Lung microvascular endothelial cell (primary cell): Measurements from ENCODE around the gene PIWIL1. TPM values are rescaled to one million over a fixed set of nuclear protein-coding genes. Genes with fewer than 3 reads are reported as not detected.

Experiments
- DNase-seq, 2 donors: peaks; one replicate each; pipeline versions ENCODE4 v3.0.0 to v3.0.0-alpha.2; 2010; ENCODE audit warnings: low read depth in 2 of 2
- total RNA-seq: library from RNA; depleted of rRNA; stranded (reverse); fragments of >200 nt; gene quantifications from 2 replicates; pipeline ENCODE4 v1.2.1, GENCODE V29; 2014

The PIWIL1 gene
- total RNA-seq = not detected in 2 replicates

DNA sequence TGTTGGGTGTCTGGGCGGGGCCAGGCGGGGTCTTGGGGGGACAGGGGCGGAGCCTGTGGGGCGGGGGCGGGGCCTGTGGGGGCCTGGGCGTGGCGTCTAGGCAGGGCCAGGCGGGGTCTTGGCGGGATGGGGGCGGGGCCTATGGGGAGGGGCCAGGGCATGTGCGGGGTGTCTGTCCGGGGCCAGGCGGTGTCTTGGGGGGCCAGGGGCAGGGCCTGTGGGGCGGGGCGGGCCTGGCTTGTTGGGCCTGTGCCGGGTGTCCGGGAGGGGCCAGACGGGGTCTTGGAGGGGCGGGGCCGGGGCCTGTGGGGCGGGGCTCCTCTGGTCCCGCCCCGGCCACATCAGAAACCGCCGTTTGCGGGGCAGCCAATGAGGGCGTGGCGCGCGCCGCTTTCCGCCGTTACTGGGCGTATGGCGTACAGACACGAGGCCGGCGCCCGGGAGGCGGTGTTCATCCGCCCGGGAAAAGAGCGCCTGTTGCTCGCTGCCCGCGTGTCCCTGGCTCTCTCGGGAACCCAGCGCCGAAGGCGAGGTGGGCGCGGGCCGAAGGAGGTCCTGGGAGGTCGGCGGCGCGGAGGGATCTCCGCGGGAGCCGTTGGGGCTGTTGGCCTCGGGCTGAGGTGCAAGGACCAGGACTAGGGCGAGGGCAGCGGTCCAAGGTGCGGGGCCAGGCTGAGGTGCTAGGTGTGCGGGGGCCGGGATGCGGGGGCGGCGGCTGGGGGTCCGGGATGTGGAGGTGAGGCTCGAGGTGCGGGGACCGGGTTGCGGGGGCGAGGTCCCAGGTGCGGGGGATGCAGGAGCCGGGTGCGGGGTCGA lies at the start of gene PIWIL1:
TSS of gene PIWIL1 (plus strand) at position 400 of the 816 bp plus-strand sequence. CDS start 4,705 bp downstream, outside the sequence.
- DNase-seq = no peak

DNA sequence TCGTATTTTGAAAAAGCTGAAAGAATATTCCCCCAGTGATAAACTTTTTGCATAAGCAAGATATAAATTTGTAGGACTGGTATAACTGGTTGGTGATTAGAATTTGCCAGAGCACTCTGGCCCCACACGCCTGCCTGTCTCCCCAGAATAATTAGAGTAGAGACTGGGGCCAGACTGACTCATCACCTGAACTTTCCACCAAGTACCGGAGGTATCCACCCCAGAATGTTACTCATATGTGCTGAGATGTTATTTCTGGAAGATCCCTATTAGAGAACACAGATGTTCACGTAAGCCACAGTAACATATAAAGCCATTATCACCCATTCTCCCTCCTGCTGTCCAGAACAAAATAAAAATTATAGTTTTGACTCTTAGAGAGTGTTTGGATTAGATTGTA lies 49.5 kb upstream of the PIWIL1 start:
- DNase-seq = no peak

DNA sequence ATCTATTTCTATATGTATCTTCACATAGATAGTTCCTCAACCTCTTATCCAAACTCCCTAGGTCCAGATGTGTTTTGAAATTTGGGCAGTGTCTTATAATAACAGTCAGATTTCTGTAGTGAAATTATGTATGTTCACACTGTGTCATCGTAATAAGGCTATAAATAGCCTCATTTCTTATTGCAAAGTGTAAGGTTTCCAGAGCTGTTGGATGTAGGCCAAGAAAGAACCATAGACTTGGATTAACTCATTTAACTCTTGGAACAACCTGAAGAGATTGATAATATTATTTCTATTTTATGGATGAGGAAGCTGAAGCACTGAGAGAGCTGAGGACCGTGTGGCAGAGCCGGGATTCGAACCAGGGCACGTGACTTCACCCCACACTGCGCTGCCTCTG lies 49.0 kb upstream of the PIWIL1 start:
- no peak for DNase-seq

DNA sequence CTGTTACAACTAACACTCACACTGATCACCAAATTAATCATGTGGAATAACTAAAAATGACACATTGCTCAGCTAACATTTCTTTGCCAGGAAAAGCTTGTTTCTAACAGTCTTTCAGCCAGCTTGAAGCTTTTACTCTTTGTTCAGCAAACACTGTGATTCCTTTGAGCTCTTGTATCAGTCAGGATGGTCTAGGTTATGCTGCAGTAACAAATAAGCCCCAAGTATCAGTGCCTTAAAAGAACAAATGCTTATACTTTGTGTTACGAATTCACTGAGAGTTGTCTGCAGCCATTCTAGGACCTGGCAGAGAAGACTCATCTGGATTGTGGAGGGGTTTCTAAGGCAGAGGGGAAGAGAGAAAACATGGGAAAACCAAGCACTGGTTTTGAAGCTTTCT lies 47.6 kb upstream of the PIWIL1 start:
- DNase-seq = no peak

DNA sequence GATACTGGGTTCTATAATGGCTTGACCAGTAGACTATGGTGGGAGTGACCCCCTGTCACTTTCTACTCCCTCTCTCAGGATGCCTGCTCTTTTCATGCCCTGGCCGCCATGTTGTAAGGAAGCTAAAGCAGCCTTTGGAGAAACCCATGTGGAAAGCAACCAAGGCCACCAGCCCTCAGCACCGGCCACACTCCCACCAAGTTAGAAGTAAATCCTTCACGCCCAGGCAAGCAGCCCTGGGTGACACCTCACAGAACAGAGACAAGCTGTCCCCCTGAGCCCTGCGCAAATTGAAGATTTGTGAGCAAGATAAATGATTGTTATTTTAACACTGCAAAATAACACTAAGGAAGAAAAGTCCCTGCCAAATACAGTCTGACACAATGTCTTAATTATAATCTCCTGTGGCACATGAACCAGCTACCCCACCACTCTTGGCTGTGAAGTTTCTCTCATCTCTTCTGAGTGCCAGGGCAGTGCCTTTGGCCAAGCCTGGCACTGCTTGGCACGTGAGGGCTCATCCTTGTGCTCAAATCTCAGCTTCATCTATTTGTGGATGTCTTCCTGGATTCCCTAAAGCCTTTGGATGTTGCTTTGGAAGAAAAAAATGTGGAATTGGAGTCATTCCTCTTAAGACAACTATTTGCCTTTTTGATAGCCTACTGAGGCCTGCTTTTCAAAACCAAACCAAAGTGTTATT lies 39.2 kb upstream of the PIWIL1 start:
- DNase-seq = no peak

DNA sequence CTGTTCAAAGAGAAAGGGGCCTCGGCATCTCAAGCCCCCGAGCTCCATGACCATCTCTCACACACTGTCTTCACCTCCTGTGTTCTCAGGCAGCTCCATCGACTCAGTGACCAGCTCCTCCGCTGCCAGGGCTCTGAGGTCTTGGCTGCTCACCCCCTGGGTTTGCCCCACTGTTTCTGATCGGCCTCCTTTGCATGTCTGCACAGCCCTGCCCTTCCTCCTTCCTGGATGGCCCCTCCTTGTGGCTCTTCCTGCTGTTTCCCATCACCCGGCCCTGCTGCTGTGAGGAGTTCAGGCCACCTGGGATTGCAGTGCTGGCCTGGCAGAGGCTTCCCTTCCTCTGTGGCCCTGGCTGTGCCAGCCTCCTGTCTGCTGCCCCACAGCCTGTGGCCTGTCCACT lies 38.1 kb upstream of the PIWIL1 start:
- no peak for DNase-seq

DNA sequence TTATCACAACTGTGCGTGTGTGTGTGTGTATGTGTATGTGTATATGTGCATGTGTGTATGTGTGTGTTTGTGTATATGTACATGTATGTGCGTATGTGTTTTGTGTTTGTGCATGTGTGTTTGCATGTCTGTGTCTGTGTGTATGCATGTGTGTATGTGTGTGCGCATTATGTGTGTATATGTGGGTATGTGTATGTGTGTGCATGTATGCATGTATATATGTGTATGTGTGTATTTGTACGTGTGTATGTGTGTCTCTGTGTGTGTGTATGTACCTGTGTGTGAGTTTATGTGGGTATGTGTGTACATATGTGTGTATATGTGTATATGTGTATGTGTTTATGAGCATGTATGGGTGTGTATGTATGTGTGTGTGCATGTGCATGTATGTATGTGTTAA lies 37.6 kb upstream of the PIWIL1 start:
- DNase-seq = no peak

DNA sequence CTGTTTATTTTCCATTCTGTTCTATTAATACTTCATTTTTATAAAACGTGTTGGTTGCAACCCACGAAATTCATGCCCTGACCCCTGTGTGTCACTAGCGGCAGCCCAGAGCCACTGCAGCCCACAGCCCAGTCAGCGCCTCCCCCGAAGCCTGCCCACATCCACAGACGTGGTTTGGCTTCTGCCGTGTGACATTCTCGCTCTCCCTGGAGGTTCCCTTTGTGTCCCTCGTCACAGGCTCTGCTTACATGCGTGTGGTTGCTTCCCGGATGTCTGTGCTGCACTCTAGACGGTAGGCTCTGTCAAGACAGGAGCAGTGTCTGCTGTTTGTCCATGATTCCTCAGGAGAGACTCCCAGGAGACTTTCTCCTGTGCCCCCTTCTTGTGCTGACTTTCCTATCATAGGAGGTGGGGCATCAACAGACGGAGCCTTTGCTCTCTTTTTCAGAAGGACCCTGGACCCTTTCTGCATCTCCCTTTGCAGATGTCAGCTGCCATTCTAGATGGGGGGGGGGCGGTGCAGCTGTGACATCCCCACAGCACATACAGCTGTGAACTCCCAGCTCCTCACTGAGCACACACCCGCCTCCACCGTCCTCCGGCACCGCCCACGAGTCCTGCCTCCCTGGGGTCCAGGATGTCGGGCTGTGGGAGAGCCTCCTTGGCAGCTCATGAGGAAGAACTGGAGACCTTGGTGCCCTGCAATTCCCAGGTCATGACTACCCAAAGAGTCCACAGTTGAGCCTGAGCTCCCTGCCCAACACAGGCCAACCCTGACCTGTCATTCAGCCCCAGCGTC lies 36.8 kb upstream of the PIWIL1 start:
- no peak for DNase-seq

DNA sequence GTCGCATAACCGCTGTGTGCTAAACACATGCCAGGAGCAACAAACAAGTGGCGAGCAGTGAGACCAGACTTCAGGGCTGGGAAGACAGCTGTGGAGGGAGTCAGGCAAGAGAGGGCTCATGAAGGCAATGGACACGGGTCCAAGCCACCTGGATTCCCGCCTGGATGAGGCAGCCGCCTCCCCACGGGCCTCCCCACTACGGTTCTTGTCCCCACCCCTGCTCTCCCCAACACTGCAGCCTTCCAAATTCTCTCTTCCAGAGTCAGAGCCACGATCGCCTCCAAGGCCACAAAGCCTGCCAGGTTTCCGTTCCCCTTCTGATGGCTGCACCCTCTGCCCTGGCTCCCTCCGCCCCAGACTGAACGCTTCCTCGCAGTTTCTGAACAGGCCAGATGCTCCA lies 36.1 kb upstream of the PIWIL1 start:
- no peak for DNase-seq

DNA sequence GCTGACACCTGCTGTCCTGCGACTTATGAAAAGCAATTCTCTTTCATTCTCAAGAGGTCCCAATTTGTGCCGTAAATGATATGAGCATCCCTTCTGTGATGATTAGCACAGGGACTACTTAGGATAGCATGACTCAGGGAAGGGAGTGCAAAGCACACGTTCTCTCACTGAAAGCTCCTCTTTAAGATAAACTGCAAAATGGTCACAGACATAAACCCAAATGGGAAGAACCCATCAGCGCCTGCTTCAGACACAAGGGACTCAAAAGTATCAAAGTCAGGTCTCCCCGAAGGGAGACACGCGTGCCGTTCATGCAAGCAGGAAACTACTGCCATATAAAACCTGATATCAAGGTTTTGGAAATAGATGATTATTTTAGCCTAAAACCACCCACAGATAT lies 33.9 kb upstream of the PIWIL1 start:
- no peak for DNase-seq

DNA sequence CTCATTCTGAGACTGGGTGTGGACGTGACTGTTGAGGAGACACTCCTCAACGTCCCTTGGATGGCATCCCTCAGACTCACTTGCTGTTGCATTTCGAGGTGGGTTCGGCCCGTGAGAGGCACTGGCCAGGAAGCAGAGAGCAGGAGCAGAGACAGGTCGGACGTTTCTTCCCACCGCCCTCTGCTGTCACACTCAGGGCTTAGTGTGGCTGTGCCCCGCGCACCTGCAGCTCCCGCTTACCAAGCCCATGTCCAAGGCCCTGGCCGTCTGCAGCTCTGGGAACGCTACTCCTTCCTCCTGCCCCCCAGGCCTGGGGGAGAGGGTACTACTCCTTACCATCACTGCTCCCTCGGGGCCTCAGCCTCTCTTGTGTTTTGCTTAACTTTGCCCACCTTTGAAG lies 29.8 kb upstream of the PIWIL1 start:
- no peak for DNase-seq

DNA sequence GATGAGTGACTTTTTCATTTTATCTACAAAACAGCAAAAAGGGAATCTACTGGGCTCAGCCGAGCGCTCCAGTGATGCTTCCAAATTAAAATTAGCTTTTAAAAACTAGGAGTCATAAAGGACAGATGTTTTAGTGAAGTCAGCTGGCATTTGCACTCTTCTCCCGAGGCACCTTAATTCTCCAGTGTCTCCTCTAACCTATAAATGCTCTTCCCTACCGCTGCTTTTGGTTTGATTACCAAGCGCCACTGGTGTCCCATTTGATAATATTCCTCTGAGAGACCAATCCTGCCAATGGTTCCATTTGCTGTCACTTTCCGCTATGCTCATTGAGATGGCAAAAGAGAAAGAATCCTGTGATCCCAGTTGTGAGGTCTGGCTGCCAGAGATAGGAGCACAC lies 29.3 kb upstream of the PIWIL1 start:
- no peak for DNase-seq

DNA sequence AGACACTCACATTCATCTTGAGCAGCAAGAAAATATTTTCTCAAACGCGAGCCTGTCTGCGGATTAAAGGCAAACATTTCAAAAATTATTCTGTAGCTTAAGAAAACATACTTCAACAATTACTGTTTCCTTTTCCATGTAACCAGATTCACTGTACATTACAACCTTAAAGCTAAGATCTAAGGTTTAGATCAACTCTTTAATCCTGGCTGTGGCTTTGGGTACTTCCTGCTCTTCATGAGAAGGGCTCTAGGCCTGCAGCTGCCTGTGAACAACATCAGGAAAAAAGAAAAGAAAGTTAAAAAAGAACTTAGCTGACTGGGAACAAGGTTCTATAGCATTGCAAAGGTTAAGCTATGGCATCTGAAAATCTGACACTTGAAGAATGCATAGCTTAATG lies 21.4 kb upstream of the PIWIL1 start:
- no peak for DNase-seq

DNA sequence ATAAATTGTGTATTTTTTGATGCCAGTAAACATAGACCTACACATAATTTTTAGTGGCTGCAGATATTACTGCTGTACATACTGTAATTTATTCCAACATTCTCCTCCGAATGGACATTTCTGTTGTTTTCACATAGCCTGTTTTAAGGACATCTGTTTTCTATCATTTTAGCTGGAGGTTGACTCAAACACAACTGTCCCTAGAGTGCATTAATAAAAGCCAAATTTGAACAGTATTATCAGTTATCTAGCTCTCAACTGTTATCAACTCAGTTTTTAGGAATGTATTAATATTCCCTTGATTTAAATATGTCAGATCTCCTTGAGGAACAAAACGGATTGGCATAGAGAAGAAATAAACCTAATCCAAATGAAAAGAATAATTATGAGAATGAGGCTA lies 17.2 kb upstream of the PIWIL1 start:
- DNase-seq = no peak

DNA sequence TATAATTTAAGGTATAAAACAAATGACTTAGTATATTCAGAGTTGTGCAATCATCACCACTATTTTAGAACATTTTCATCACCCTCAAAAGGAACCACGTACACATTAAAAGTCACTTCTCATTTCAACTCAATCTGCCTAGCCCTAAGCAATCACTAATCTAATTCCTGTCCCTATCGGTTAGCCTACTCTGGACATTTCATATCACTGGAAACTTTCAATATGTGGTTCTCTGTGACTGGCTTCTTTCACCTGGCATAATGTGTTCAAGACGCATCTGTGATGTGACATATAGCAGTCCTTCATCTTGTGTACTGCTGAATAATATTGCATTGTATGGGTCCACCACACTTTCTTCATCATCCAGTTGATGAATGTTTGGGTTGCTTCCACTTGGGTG lies 15.4 kb upstream of the PIWIL1 start:
- DNase-seq = no peak

DNA sequence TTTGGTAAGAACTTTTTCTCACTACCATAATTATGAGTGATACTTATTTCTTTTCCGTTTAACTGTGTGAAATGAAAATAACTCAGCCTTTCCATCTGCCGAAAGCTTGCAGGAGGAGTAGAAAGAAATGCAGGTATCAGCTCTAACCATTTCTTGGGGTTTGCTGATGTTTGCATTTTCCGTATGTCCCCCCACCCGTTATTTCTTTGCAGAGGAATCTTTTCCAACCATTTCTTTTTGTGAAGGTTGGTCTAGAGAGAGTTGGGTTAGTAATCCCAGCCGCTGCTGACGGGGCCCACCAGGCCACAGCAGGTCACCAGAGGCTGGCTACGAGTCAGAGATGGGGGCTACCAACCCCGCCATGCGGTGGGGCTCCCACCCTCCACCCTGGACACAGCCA lies 7.0 kb upstream of the PIWIL1 start:
- no peak for DNase-seq

DNA sequence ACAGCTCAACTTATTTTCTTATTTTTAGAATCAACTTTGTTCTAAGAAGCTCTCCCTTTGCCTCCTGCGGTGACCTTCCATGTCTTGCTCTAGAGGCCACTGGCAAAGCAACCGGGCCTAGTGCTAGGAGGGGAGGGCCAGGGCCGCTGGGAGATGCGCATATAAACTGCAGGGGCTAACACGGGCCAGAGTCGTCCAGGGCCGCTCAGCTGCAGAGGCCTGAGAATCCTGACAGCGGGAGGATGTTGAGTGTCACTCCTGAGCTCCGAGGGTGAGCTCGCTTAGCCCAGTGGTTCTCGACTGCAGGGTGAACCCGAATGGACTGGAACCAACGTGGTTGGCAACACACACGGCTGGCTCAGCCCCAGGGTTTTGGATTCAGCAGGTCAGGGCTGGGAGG lies 6.5 kb upstream of the PIWIL1 start:
- DNase-seq = no peak

DNA sequence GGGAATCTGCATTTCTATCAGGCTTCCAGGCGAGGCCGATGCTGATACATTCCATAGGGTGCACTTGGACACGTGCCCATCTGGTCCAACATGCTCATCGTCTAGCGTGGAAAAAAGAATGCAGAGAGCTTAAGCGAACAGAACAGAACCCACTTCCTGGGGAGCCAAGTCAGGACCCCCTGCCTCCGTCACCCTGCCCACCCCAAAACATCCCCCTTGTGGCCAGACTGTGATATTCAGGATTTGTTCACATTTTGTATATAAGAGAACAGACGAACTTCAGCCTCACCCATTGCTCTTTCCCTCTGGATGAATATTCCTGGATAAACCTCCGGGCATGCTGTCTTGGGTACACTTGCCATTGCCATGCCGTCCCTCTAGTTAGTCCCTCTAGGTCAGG lies 4.3 kb upstream of the PIWIL1 start:
- DNase-seq = no peak

DNA sequence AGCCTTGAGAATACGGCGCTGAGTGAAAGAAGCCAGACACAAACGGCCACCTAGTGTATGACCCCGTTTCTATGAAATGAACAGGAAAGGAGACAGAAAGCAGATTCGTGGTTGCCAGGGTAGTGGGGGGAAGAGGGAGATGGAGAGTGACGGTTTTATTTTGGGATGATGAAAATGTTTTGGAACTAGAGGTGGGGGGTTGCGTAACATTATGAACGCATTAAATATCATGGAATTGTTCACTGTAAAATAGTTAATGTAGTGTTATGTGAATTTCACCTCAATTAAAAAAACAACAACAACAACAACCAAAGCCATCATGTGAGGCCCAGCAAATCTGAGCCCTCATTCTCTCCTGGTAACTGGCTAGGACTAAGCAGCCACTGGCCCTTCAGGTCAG lies 3.3 kb upstream of the PIWIL1 start:
- DNase-seq = no peak

DNA sequence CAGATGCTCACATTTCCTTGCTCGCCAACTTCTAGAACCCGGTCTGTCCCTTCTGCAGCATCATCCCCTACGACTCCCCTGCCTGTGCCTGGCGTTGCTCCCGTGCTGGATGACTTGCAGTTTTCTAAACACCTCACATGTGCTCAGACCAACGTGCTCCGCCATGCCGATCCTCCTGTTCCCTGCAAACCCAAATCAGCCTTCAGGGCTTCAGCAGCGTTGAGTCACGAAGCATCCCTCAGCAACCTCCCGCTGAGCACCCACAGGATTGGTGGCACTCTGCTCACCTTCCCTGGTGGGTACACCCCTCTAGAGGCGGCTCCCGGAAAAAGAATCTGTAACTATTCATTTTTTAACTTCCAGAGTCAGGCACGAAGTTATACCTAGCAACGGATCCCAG lies 2.8 kb upstream of the PIWIL1 start:
- DNase-seq = no peak

DNA sequence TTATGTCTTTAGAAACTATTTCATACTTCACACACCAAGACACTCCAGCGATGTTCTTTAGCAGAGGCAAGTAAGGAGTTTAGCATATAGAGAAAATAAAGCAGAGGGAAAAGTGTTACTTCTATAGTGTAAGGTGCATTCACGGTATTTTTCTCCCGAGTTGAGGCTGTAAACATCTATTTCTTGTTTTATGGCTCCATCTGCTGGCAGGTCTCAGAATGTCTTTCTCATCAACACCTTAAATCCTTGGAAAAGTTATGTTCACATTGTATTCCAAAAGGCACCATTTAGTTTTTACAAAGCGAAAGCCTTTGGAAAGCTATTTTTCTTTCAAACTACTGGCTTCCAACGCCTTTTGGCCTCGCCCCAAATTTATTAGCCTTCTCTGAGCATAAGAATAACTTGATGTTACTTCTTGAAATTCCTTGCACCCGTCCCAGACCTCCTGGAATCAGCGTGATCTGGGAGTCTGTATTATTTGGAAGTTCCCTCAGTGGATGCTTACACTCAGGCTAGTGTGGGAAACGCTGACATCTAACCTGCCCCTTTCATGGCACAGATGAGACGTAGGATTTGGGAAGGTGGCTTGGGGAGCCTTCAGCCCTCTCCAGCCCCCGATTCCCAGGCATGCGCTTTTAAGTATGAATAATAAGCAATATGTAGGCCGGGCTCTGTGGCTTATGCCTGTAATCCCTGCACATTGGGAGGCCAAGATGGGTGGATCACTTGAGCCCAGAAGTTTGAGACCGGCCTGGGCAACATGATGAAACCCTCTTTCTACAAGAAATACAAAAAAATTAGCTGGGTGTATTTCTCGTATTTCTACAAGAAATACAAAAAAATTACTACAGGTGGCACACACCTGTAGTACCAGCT lies 1.9 kb upstream of the PIWIL1 start:
- DNase-seq = peak; percentile 72 to 77
